CD4-positive, alpha-beta T cell treated with Interleukin-12 subunit alpha and Interleukin-12 subunit beta, for 1 hour (primary cell): ENCODE measurements around the gene TPMT.
A peak's percentile ranks its signal among the peaks of the same experiment; 100 is the strongest.
"Not testable (repeated sequence)": the region's sequence is repeated elsewhere in the genome, so short reads cannot be mapped to it uniquely, and the experiment has no call there.

Experiments used
- DNase-seq: peaks from one replicate; pipeline ENCODE4 v3.0.0-alpha.2; 2020

Gene TPMT

GRCh38 chr6:18155150-18155863, 430 bp upstream of the TPMT start, which contains the start of gene KDM1B:
Gene KDM1B (plus strand): TSS chr6:18155422. CDS start chr6:18159896, 4,474 bp downstream.
- peak; percentile 99 for DNase-seq

GRCh38 chr6:18153311-18153703, 1.6 kb downstream of the TPMT start:
- no peak for DNase-seq

- no peak for DNase-seq
Observed at GRCh38 chr6:18151801-18152200, 3.1 kb downstream of the TPMT start.

- DNase-seq: not testable (repeated sequence)
Observed at GRCh38 chr6:18151391-18151790, 3.5 kb downstream of the TPMT start.

GRCh38 chr6:18148304-18149025, 6.4 kb downstream of the TPMT start:
- DNase-seq: no peak

- DNase-seq: no peak
Observed at GRCh38 chr6:18147616-18148015, 7.3 kb downstream of the TPMT start.

GRCh38 chr6:18147160-18147559, 7.7 kb downstream of the TPMT start:
- DNase-seq: no peak

GRCh38 chr6:18142591-18142861, 12.4 kb downstream of the TPMT start:
- DNase-seq: no peak

GRCh38 chr6:18141805-18142590, 12.9 kb downstream of the TPMT start:
- DNase-seq: no peak

GRCh38 chr6:18139935-18140621, 14.8 kb downstream of the TPMT start:
- DNase-seq: no peak

GRCh38 chr6:18138906-18139305, 16.0 kb downstream of the TPMT start:
- DNase-seq: no peak

GRCh38 chr6:18136260-18136659, 18.6 kb downstream of the TPMT start:
- DNase-seq: no peak

GRCh38 chr6:18135171-18135570, 19.7 kb downstream of the TPMT start:
- DNase-seq: no peak

- DNase-seq: no peak
Observed at GRCh38 chr6:18132346-18132745, 22.5 kb downstream of the TPMT start.

GRCh38 chr6:18126121-18126520, 28.8 kb downstream of the TPMT start:
- no peak for DNase-seq

- peak; percentile 74 for DNase-seq
Observed at GRCh38 chr6:18122128-18123093, 32.5 kb downstream of the TPMT start, which contains the start of gene NHLRC1. Gene NHLRC1 (minus strand): TSS chr6:18122677. CDS start chr6:18122606, 71 bp downstream.

GRCh38 chr6:18121580-18122127, 33.2 kb downstream of the TPMT start:
- no peak for DNase-seq

- DNase-seq: no peak
Observed at GRCh38 chr6:18119236-18119635, 35.6 kb downstream of the TPMT start.

GRCh38 chr6:18118330-18118729, 36.5 kb downstream of the TPMT start:
- no peak for DNase-seq

GRCh38 chr6:18117136-18117535, 37.7 kb downstream of the TPMT start:
- no peak for DNase-seq

GRCh38 chr6:18115356-18115755, 39.5 kb downstream of the TPMT start:
- no peak for DNase-seq

GRCh38 chr6:18110162-18110561, 44.7 kb downstream of the TPMT start:
- DNase-seq: no peak
